ENCODE measurements around the gene FBXL2.

GRCh38 chr3:33237439-33237838 is 39.8 kb upstream of the FBXL2 start:
- no peak for TF ChIP-seq CEBPB (IDR thresholded peaks at IDR 0.05)
- no peak for TF ChIP-seq ZBTB7A (IDR thresholded peaks at IDR 0.05; ENCODE audit: low read depth)
- no peak for TF ChIP-seq TEAD4 (IDR thresholded peaks at IDR 0.05)
- TF ChIP-seq EGR1 (IDR thresholded peaks at IDR 0.05): no peak
- no peak for TF ChIP-seq REST (IDR thresholded peaks at IDR 0.05; ENCODE audit: low read depth)
- TF ChIP-seq YY1 (IDR thresholded peaks at IDR 0.05; ENCODE audit: low read depth): no peak
- TF ChIP-seq MAX (IDR thresholded peaks at IDR 0.05): no peak
